HG03064 (cell line): ENCODE results near the gene PNO1.
"Not testable (repeated sequence)": the region's sequence is repeated elsewhere in the genome, so short reads cannot be mapped to it uniquely, and the experiment has no call there.

Source experiments
- ATAC-seq: cut with Tn5 transposase; IDR thresholded peaks from one replicate; pipeline ENCODE4 v1.9.1; 2021; ENCODE audit warnings: low read depth; ENCODE audit not compliant: unreplicated experiment

The PNO1 gene

DNA sequence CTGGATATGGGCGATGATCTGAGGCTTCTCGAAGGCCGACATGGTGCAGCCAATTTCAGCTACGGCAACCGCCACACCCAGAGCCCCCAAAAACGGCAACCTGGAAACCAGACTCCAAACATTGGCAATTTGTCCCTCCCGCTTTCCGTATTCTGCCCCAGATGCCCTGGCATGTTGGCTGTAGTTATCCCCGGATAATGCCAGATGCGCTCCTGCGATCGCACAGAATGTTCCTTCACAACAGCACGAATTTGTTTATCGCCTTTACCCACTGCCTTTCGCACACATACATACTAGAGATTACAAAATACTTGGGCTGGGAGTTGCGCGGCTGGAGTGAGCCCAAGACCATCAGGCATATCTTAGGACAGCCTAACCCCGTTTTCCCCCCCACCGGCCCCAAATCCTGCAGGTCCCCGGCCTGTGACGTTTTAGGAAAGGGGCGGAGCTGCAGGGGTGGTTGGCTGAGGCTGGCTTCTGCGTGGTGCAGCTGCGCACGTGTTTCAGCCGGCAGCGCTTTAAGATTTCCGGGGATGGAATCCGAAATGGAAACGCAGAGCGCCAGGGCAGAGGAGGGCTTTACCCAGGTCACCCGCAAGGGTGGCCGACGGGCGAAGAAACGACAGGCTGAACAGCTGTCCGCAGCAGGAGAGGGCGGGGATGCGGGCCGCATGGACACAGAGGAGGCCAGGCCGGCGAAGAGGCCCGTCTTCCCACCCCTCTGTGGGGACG lies at the start of gene PNO1:
Gene PNO1, plus strand, starts transcription at position 487 of the 732 bp plus-strand sequence. Its CDS starts 47 bp downstream, at position 534.
- ATAC-seq: peak; percentile 74

DNA sequence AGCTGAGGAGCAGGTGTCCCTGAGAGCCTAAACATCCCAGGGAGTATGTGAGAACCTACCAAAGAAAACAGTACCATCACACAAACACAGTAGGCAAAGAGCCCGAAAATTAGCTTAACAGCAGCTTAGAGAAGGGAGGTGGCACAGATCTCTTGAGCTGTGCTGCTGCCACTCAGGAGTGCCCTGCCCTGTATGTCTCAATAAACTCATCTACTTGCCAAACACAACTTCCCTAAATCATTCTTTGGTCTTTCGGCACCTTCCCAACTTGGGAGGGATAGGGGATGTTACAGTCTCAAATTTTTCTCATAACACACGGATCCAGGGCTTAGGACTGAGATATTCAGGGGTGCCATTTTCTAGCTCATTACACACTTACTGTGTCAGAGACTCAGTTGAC lies 49.6 kb upstream of the PNO1 start:
- ATAC-seq: no peak

DNA sequence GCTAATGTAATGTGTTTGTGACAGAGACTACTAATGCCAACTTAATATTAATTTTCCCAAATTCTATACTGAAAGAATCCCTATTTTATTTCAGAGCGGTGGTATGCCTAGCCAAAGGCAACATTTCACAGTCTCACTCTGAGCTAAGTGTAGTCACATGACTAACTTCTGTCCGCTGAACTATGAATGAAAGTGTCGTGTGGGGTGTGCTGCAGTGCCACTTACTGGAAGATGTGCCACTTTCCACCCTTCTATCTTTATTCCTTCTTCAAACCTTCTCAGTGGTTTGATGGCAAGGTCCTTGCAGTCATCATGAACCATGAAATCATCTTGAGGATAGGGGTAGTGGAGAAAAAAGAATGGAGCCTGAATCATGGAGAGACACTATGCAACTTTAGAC lies 47.6 kb upstream of the PNO1 start:
- ATAC-seq: no peak

DNA sequence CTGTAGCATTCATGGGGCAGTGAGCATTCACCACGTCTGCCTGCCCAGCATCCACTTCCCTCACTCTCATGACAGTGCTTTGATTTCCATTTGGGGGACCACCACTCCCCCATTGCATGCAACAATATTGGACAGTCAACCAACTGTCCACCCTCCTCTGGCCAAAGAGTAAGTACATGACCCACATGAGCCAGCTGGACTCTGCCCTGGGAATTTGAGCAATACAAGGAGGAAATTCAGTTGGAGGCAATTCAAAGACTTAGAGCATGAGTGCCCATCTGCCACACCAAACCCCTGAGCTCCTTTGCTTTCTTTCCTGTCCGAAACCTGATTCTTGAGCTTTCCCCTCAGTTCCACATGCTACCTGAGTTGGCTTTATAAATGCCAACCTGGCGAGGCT lies 41.7 kb upstream of the PNO1 start:
- ATAC-seq: no peak

DNA sequence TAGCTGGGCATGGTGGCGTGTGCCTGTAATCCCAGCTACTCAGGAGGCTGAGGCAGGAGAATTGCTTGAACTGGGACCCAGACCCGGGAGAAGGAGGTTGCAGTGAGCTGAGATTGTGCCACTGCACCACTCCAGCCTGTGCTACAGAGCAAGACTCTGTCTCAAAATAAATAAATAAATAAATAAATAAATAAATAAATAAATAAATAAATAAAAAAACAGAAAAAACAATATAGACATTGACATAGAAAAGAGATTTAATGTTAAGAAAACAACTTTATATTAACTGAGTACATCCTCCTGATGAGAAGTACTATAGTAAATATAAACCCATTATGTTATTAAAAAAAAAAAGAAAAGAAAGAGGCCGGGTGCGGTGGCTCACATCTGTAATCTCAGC lies 39.8 kb upstream of the PNO1 start:
- ATAC-seq: not testable (repeated sequence)

DNA sequence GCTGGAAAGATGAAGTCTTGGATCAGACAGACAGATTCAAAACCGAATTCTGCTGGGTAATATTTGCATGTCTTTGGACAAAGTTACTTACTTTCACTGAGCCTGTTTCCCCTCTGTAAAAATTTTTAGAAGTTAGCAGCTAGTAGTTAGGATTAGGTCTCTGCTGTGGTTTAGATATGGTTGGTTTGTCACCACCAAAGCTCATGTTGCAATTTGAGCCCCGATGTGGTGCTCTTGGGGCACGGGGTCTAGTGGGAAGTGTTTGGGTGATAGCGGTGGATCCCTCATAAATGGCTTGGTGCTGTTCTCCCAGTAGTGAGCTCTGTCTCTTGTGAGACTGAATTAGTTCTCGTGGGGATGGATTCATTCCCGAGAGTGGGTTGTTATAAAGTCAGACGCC lies 38.9 kb upstream of the PNO1 start:
- no peak for ATAC-seq

DNA sequence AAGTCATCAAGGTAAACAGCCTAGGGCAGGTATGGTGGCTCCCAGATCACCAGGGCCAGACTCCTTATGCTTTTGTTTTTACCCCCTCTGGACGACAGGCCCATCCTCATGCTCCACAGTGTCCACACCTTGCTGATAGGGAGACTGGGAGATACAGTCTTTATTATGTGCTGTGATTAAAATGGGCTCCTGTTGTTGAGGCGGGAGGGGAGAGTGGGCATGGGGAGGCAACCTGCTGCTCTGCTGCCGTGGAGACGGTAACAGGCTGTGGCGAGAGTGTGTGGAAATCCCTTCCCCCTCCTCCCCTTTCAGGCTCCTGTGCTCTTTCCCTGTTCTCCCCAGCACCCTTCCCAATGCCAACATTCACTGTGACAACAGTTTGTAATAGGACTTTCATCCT lies 38.2 kb upstream of the PNO1 start:
- ATAC-seq: no peak

DNA sequence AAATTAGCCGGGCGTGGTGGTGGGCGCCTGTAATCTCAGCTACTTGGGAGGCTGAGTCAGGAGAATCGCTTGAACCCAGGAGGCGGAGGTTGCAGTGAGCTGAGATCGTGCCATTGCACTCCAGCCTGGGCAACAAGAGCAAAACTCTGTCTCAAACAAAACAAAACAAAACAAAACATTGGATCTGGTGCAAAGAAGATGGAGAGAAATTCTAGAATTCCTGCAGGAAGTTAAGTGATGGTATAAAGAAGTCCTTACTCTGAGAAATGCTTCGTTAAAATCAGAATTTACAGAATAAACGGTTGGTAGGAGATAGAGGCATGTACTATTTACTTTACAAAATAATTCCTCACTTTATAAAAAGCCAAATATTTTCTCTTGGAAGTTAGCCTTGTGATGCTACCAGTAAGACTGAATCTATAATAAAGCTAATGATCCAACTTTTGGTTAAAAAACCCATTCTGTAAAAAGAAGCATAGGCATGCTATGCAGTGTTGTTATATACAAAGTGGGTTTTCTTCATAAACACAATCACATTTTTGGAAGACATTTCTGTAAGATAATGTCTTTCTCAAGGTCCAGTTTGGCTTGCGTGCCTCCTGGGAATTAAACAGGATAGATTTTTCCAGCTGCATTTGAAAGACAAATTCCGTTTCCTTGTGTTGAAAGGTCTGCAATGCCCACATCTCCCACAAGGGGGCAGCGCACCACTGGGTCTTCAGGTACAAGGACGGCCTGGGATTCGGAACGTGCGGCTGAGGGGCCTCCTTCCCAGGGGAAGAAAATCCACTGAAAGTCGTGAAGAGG lies 35.6 kb upstream of the PNO1 start:
- ATAC-seq: no peak

DNA sequence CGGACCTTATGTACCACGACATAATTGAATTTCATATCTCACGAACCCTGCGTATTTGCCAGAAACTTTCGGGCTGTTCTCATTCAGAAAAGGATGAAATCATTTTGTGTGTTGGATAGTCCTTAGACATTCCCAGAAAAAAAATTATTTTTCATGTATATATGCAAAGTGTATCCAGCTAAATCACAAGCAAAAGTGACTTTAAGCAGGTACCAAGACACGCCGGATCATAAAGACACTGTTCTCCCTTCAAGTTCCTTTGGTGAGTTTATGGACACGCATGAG lies 35.1 kb upstream of the PNO1 start:
- no peak for ATAC-seq

DNA sequence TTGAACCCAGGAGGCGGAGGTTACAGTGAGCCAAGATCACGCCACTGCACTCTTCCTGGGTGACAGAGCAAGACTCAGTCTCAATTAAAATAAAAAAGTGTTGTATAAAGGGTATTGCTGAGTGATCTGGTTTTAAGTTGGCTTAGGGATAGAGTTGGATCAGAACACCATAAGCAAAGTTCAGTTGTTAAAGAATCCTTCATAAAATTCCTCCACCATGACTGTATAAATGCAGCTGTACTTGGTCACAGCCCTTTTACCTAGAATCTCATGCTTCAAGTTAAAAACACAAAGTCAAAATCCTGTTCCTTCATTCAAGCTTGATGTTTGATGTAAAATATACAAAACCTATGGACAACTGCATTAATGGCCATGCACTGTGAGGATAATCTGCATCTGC lies 33.4 kb upstream of the PNO1 start:
- ATAC-seq: no peak

DNA sequence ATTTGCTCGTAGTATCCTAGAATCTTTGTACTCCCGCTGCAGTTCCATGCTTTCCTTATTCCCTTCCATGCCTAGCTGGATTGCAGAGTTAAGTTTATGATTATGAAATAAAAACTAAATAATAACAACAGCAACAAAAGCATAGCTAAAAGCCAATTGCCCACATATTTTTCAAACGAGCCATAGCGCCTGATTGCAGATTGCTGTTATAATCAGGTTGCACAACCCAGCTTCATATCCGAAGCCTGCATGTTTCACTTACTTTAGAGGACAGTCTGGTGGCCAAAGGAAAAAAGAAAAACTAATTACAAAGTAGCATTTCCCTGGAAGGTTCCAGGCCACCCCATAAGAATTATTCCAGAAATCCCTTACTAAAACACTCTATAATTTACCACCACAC lies 31.9 kb upstream of the PNO1 start:
- no peak for ATAC-seq

DNA sequence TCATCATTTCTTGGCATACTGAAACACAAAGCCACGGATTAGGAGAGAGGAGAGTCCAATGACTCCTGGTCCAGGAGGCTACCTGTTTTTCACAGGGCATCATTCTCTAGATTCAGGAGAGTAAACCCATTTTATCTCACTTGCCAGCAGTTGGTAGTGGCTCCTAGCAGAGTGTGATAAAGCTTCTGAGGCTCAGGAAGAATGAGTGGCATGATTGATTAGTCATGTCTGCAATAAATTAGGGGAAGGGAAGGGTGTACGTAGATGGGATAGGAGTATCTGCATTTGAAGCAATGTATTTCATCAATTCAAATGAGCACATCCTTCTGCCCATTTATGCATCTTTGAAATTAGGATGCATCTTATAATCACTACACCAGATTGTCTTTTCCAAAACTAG lies 31.1 kb upstream of the PNO1 start:
- ATAC-seq: no peak

DNA sequence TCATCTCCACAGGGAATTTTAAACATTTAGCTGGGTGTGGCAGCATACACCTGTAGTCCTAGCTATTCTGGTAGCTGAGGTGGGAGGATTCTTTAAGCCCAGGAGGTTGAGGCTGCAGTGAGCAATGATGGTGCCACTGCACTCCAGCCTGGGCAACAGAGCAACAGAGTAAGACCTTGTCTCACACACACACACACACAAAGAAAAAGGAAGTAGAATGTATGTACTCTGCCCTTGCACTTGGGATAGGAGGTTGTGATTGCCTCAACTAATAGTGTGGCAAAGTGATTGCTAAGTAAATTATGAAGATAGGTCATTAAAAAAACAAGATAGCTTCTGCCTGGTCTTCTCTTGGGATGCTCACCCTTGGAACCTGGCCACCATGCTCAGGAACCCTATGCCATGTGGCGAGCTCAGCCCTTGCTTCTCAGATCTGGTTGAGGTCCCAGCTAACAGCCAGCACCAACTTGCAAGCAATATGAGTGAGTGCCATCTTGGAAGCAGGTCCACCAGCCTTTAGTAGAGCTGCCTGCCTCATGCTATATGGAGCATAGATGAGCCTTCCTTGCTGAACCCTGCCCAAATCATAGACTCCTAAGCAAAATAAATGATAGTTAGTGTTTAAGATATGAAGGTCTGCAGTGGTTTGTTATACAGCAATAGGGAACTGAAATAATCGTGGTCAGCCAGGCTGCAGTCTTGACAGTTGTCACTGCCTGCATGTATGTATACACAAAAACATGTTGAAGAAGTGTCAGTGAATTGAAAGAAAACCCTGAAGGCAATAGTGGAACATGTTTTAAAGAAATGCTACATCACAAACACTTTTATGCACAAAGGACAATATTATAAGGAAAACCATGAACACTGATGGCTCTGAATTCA lies 30.1 kb upstream of the PNO1 start:
- peak; percentile 88 for ATAC-seq

DNA sequence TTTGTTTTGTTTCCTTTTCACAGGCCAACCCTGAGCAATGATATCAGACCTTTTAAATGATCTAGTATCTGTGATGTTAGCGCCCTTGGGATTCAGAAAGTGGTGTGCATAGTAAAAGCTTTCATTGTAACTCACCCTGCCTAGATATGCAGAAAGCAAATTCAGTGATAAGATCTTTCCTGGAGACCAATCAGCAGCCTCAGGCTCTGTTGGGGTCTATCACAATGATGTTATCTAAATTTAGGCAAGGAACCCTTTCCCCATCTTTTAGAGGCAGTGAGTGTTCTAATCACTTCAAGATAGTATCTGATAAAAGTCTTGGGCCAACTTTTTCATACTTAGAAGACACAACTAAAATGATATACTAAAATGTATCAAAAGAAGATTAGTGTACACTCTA lies 23.6 kb upstream of the PNO1 start:
- no peak for ATAC-seq

DNA sequence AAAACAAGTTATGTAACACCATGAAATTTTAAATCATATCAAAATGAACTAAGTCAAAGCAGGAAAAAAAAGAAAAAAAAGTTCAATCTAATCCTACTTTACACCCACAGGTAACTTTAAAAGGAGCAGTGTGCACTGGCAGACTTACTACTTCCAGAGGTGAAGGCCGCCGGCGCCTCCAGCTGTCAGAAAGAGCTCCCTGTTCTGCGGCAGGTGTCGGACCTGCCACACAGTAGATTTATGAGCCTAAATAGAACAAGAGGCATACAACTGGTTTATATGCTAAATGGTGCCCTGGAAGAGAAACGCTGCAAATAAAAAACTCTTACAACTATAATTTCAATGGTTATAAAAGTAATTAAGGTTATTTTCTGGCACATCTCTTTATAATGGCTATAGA lies 23.1 kb upstream of the PNO1 start:
- no peak for ATAC-seq

DNA sequence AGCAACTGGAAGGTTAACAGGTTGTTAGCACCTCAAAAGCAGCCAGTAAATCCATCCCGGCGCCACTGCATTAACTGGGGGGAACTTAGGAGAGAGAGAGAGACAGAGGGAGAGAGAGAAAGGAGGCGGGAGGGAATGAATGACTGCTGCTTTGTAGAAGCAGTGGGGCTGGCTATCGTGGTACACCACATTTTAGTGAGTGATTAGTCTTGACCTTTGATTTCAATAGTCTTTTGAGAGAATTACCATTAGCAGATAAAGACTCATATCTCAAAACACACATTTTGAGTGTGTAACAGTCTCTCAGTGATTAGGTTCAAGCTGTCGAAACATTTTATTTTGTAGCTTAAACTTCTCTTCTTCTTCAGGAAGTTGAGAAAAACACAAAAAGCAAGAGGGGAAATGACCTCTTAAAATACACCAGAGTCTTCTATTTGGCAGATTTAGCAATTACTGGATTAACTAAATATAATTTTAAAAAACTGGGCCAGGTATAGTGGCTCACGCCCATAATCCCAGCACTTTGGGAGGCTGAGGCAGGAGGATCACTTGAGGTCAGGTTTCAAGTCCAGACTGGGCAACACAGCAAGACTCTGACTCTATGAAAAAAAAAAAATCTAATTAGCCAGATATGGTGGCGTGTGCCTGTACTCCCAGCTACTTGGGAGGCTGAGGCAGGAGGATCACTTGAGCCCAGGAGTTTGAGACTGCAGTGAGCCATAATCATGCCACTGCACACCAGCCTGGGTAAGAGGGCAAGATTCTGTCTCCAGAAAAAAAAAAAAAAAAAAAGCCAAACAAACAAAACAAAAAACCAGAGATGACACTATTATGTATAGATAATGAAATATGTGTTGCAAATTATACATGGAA lies 22.0 kb upstream of the PNO1 start:
- ATAC-seq: no peak

DNA sequence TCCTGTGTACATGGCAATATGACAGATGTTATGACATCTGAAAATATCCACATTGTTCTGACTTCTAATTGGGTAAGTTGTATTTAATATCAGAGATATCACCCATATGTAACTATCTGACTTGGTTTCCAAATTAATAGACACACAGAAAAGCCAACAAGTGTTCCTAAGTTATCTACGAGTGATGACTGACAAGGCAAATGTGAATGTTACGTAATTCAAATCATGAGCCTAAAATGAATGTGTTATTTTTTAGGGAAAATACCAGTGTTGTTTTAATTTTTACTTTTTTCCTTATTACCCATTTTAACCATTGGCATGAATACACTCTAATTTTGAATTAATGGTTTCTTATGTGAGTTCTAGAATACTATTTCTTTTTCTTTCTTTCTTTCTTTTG lies 15.8 kb upstream of the PNO1 start:
- no peak for ATAC-seq

DNA sequence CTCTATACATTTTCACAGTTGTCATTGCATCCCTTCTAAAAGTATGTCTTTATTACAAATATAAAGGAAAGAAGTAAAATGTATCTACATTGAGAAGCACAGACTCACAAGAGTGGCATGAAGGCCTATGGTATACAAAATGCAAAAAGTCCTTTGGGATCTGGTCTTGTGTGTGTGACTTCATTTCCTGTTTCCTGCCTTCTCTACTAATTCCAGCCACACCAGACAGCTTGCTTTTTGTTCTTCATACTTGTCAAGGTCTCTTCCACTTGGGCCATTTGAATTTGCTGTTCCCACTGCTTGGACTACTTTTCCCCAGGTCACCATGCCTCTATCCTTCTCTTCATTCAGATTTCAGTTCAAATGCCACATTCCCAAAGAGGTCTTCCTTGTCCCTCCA lies 6.7 kb upstream of the PNO1 start:
- ATAC-seq: no peak

DNA sequence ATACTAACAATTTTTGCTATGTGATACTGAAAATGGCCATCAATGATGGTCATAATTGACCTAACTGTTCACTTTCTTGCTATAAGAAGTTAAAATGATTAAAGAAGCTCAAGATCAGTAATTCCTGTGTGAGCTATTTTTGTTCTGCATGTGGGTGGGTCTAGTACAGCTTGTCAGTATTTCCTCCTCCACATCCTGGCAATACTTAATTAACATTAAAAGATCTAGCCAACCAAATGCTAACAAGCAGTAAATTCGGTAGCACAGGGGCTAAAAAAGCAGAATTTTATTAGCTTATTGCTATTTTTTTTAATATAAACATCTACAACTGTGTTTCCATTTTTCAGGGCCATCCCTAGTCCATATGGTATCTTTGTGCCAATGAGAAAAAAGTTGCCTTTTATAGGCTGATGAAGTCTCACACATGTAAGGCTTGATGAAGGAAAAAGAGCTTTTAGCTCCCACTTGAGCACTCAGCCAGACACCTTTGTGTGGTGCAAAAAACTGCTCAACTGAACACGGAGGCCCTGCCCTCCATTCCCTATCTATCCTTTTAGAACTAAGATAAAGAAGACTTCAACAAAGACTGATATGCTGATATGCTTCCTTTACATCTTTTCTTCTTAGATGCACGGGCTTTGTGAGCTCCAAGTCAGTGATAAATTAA lies 4.9 kb upstream of the PNO1 start:
- ATAC-seq: no peak

DNA sequence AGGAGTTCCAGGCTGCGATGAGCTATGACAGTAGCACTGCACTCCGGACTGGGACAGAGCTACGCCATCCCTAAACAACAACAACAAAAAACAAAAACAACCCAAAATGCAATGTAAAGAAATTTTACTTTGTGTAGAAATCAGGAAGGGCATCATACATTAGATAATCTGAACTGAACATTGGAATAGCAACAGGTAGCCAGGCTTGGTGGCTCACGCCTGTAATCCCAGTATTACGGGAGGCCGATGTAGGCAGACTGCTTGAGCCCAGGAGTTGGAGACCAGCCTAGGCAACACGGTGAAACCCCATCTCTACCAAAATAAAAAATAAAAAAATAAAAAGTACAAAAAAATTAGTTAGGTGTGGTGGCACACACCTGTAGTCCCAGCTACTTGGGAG lies 2.1 kb upstream of the PNO1 start:
- no peak for ATAC-seq
